NCI-H526 treated with DMSO at 0.1 percent for 48 hours (cell line): ENCODE data around the gene CACHD1.

Experiments
- DNase-seq: peaks from one replicate; lab custom pipeline; 2025; lab: John Stamatoyannopoulos, UW

Gene CACHD1

DNA sequence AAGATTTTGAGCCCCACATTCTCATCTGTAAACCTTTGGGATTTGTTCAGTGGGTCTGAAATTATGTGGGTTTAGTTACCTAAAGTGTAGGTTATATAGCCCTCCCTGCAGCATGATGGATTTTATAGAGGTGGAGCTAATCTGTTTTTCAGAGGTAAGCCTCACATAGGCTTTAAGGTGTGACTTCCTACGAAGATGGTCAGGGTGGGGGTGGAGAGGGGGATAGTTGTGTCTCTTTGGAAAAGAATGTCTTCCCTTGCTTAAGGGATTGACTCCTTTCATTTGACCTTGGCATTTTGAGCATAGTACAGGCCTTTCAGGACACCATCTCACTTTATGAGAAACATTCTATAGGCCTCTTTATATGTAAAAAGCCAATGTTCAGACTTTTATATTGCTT lies 3.4 kb downstream of the CACHD1 start:
- no peak for DNase-seq

DNA sequence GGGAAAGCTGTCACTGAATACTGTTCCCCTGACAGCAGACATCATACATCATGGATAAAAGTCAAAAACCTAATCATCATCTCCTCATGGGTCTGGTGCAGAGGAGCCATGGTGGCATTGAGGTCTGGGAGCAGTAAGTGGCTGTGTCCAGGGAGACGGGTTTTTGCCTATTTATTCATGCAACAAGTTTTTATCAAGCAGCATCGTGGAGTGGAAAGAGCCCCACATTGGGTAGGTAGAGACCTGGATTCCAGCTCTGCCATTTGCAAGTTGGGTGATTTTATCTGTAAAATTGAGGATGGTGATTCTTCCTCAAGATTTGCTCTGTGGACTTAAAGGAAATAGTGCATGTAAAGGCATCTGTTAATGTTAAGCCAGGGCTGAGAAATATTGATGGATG lies 4.2 kb downstream of the CACHD1 start:
- DNase-seq: no peak

DNA sequence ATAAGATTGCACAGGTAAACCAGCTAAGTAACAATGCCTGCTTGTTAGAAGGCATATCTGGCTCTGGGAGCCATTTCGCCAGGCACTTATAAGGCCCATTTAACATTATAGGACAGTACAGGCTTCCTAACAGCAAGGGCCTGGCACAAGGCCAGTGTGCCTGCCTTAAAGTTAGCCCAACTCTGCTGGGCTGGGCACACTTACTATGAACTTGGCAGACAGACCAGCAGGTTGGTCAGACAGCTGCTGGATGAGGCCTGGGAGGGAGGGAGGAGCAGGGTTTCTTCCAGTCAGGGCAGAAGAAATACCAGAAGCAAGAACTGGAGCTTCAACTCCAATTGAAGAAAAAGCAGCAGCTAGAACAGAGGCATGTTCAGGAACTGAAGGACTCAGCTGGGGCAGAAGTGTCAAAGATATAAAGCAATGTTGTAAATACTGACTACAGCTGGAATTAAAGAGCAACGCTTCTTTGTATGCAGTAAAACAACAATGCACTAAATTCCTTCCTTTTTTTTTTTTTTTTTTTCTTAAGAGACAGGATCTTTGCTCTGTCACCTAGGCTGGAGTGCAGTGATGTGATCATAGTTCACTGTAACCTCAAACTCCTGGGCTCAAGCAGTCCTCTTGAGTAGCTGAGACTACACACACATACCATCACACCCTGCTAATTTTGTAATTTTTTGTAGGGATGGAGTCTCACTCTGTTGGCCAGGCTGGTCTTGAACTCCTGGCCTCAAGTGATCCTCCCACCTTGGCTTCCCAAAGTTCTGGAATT lies 4.9 kb downstream of the CACHD1 start:
- DNase-seq: no peak

DNA sequence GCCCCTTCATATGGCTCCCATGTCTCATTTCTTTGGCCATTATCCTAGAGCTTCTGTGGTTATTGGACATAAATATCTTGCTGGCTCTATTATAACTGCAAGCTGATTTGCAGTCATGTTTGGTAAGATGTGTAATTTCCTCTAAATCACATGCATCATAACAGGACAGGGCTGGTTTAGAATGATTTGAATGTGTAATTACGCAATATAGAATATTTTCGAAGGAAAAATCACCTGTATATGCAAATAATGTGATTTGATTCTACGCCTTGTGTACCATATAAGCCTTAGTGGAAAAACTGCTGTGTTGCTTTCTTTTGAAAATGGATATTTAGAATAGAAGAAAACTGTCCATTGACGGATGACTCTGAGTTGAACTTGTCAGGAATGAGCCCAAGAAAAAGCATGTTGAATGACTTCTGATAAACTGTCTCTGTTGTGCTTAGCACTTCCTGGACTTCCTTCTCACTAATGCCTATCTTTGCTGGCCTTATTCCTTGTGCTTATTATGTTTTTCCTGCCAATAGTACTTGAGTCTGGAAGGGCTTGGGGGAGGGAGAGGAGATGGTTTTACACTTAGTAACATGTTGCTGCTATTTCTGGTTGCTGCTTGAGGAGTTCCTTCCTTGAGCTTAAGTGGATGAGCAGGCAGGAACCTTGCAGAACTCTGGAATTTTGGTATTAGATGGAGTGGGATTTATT lies 6.5 kb downstream of the CACHD1 start:
- peak; percentile 49 for DNase-seq

DNA sequence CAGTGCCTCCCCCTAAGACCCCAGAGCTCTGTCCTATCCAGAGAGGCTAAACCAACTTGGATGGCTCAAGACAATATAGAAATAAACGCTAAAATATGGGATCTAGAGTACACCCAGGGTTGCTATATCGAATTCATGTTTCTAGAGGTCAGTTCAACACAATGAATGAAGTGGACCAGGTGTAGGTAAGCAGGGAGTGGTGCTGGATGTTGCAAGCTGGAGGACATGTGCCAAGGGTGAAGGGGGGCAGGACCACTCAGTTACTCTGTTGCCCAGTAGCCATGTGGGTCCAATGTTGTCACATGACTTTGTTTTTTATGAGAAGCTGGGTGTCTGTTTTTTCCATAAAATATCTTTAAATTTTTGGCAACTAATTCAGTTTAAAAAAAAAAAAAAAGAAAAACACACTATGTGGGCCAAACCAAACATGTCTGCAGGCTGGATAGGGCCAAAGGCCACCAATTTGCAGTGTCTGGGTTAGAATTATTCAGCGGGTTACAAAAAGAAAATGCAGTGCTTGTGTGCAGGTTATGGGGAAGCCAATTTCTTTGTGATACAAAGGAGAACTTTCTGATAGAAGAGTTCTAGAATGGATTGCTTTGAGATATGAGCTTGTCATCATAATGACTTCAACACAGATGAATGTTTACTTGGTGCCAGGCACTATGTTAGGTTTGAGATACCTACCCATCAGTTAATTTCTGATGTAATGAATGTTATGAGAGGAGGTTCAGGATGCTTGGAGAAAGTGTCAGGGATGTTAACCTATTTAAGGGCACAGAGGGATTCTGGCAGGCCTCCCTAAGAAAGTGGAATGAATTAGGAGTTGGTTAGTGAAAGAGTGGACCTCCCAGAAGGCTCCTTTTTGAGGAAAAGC lies 8.9 kb downstream of the CACHD1 start:
- DNase-seq: no peak

DNA sequence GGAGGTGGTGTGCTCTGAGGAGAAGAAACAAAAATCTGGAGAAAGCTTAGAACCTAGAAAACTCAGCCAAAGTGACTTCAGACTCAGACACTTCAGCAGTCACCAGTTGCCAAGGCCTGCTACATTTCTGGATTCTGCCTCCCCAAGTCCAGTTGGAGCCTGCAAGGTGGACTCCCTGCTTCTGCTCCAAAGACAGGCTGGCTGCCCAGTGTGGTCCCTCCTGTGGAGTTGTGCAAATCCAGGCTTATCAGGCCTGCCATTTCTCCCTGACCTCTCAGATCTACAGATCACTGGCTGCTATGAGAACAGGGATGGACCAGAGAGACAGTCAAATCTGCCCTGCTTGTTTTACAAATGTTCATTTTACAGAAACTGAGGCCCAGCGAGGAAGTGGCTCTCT lies 9.9 kb downstream of the CACHD1 start:
- DNase-seq: no peak

DNA sequence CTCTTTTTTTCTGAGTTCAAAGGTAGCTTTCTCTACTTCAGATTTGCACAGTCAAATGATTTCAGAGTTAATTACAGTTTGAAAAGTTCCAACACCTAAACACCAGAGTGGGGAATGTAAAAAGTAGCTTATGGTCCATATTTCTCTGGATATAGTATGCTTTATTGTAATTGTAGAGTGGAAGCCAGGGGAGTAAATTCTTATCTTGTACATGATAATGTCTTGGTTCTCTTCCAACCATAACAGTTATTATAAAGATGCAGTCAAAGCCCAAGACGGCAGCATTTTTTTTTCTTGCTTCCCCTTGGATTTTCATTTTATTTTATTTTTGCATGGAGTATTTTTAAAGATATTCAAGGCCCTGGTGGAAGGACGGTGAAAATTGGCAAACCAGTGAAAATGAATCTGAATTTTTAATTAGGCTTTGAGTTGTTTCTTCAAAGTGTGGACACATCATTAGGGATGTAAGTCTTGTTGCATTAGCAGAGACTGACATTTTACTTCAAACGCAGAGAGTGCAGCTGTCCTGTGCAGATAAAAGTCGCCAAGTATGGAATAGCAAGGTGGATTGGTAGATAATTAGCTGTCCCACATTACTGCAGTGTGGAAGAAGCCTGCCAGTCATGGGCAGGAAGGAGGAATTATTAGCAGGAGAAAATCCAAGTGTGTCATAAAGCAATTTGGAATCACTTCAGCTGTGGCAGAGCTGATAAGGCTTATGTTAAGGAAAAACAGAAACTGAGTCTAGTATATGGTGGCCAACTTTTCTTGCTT lies 11.3 kb downstream of the CACHD1 start:
- DNase-seq: no peak

DNA sequence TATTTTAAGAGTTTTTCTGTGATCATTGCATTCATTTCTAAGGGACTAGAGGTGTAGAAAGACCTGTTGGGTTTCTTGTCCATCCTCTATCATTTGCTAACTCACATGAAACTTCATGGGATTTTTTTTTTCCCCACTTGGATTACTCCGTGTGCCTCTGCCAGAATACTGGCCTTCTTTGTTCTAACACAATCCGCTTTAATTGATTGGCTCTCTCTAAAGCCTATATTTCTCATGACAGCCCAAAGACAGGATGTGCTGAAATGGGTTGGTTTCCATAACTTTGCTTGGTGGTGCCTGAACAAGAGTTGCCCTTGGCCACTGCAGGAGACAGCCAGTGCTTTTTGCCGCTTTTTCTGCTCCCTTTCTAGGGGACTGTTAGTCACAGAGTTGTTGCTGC lies 12.2 kb downstream of the CACHD1 start:
- DNase-seq: no peak

DNA sequence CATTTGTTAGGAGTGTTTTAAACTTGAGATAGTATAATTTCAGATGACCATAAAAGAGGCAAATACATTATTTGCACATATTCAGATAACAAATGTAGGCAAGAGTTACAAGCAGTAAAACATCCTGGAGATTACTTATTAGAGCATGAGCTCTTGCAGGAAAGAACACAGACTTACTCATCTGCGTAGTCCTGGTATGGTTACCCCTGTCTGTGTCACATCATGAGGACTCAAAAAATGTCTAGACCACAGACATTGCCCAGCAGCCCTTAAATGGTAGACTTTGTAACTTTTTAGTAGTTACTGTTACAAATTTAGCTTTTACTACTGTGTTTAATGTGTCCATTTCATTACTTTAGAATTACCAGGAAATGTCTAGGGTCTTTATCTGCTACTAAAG lies 12.8 kb downstream of the CACHD1 start:
- no peak for DNase-seq

DNA sequence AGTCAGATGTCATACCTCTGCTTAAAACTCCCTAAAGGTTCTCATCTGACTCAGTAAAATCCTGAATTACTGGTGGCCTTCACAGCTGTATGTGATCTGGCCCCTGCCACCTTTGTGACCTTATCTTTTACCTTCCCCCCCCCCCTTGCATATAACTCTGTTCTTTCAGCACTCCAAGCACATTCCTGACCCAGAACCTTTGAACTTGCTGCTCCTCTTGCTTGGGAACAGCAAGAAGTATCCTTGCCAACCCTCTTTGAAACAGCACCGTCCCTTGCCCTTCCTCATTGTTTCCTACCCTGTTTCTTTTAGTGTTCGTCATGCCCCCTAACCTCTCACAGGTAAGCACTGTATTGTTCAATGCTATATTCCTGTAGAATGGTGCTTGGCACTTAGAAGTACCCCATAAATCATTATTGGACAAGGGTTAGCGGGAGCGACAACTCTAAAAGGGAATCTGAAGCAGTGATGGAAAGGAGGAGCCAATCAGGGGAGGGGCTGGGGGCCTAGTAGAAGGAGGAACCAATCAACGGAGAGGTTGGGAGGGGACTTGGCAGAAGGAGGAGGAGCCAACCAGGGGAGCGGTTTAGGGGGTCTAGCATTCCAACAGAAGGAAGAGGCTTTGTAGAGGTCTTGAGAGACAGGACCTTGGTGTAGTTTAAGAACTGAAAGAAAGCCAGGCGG lies 13.9 kb downstream of the CACHD1 start:
- no peak for DNase-seq

DNA sequence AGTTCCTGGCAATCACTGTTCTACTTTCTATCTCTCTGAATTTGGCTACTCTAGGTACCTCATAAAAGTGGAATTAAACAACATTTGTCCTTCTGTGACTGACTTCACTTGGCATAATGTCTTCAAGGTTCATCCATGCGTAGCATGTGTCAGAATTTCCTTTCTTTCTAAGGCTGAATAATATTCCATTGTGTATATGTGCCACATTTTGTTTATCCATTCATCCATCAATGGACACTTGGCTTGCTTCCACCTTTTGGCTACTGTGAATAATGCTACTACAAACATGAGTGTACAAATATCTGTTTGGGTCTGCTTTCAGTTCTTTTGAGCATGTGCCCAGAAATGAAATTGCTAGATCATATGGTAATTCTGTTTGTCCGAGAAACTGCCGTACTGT lies 14.7 kb downstream of the CACHD1 start:
- DNase-seq: no peak

DNA sequence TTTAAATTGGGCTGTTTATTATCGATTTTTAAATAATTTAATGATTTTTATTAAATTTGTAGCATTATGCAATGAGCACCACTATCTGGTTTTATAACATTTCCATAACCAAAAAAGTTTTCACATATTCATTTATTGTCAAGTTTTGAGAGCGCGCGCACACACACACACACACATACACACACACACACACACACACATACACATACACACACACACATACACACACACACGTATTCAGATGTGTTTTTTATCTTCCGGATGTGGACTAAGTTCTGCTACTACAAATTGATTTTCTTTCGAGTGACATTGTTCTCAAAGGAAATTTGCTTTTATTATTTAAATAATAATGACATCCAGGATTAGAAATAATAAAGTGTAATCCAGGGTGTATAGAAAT lies 16.3 kb downstream of the CACHD1 start:
- no peak for DNase-seq

DNA sequence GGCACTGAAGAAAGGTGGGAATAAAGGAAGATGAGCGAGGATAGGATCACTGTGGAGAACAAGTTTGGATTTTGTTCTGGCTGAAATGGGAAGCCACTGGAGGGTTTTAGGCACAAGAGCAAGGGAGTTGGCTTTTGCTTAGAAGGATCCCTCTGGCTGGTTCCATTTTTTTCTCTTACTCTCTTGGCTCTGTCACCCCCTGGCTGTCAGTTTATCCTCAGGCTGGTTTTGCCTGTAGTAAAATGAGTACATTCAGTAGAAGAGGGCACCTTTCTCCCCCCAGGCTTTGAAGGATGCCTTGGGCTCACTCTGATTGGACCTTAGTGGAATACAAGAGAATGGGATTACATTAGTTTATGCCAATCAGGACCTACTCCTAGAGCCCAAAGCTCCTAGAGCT lies 17.1 kb downstream of the CACHD1 start:
- no peak for DNase-seq

DNA sequence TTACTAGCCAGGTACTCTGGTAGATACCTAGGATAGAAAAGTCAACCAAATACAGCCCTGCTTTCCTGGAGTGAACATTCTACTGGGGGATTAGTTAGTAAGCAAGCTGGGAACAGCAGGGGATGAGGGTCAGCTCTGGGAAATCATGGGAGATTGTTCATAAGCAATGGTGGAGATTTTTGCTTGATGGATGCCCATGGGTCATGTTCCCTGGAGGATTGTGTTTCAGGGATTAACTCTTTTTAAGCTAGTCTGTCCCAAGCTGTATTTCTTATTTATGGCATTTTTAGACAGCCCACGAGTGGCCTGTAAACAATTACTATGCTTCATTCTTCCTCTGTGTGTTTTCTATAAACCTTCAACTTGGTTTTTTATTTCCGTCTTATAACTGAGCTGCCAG lies 18.9 kb downstream of the CACHD1 start:
- DNase-seq: no peak

DNA sequence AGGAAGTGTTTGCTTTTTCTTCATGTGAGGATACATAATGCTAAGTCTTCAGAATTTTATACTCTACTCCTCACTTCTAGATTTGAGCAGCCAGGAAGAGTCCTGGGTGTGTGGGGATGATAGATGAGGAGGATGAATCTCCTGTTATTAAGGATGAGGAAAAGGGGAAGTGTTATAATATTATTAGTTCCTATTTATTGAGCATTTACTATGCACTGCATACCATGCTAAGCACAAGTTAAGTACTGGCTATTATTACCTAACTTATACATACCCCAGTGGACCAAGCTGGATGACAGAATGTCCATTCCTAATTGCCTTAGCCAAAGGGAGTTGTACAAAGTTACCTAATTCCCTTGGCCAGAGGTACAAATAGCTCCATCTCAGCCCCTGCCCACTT lies 19.8 kb downstream of the CACHD1 start:
- DNase-seq: no peak

DNA sequence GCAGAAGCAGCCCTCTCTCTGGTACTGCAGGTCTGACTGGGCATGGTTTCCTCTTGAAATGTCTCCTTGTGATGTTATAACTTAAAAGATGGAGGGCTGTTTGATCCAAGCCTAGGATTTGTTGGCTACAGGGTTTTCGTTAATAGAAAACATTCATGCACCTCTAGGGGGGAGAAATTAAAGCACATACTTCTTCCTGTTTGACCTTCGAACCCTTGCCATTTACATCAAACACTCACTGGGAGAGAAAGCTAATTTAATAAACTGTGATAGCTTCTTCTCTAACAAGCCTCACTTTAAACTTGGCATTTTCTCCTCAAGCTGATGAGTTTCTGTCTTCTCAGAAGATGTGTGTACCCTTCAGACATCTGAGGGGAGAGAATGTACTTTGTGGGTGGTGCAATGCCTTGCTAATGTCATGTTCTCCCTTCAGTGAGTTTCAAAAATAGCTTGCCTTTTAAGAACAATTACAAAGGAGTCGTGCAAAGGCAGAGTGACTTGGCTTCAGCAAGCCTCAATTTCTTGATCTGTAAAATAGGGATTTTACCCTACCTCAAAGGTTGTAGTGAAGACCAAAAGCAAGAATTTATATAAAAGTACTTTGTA lies 20.4 kb downstream of the CACHD1 start:
- no peak for DNase-seq

DNA sequence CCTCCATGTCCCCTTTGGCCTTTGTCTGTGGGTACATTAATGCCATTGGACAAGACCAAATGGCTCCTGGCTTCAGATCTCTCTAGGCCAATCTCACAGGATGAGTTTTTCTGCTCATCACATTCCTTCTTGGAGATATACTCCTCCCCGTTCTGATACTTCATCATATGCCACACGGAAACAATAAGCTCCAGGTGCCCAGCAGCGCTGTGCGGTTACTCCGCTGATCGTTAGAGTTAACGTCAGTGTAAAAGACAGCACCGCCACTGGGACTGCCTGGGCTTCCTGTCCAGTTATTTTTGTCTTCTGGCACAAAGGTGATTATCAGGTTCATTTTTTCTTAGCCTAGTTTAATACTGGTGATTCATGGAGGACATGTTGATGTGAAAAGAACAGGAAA lies 22.5 kb downstream of the CACHD1 start:
- DNase-seq: no peak

DNA sequence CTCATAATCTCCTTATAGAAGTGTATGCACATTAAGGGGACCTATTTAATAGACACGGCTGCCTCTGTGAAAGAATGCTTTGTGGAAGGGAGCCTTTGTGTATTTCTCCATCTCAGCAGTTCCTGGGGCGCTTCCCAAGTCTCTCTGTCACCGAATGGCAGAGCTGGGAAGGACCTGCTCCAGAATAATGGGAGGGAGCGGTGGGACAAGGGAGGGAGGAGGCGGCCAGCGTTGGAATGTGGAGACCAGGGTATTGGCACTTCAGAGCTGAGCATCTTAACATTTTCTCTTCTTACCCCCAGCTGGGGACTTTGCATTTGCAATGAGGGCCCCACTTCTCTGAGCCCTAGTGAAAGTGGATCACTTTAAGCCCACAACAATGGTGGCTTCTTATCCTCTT lies 23.9 kb downstream of the CACHD1 start:
- no peak for DNase-seq

DNA sequence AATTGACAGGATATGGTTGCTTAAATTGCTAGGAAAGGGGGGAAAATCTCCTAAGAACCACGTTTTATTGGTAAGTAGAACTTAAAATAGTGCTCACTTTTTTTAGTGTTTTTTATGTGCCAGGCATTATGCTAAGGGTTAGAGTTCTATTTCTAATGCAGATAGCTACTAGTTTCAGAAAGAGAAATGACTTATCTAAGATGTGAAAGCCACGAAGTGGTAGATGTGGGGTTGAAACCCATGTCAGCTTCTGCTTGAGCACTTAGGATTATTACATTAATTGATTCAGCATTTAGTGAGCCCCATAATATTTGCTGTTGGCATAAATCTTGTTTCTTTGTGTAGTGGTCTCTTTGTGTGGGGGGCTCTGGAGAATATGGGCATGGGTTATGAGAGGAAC lies 24.7 kb downstream of the CACHD1 start:
- DNase-seq: no peak

DNA sequence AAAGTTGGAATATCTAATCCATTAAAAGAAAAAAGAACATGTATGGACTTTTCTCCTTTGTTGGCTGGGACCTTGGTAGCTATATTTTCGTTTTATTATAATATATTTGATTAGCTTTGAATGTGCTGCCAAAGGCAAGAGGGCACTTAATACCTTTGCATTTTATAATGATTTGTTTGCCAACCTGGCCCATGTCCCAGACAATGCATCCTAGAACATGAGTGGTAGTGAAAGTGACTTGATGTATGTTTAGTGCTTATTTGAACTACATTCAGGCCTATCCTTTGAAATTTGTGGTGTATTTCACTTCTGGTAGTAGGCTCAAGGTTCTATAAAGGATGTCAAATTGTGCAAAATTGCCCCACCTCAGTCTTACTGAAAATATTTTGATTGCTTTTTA lies 25.9 kb downstream of the CACHD1 start:
- peak; percentile 77 for DNase-seq

DNA sequence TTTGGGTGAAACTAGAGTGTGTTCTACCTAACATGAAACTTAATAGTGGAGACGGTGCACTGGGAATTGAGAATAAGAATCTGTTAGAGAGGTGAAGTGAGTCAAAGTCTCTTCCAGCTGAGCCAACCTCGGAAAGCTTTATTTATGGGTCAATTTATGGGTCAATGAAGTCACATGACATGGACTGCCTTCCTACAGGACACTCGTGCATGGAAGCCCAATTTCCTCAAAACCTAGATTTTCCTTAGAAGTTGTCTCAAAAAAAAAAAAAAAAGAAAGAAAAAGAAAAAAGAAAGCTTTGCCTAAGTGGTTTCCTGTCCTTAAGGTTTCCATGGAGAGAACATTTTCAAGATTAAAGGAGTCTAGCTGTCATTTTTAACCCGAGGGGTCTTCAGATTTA lies 26.7 kb downstream of the CACHD1 start:
- no peak for DNase-seq
